Anterior cingulate cortex (tissue), 58 donors: ENCODE data around the gene PALLD.

ENCODE experiments used
- DNase-seq, 58 donors: peaks; one replicate each; lab custom pipeline; 2025; lab: John Stamatoyannopoulos, UW

PALLD gene

GRCh38 chr4:168585168-168586091 lies 88.6 kb downstream of the PALLD start:
- peak in 36 of 58 donors; percentile 1 to 47 (median 10) for DNase-seq

GRCh38 chr4:168586926-168587325 lies 90.1 kb downstream of the PALLD start:
- DNase-seq = no peak

DNA sequence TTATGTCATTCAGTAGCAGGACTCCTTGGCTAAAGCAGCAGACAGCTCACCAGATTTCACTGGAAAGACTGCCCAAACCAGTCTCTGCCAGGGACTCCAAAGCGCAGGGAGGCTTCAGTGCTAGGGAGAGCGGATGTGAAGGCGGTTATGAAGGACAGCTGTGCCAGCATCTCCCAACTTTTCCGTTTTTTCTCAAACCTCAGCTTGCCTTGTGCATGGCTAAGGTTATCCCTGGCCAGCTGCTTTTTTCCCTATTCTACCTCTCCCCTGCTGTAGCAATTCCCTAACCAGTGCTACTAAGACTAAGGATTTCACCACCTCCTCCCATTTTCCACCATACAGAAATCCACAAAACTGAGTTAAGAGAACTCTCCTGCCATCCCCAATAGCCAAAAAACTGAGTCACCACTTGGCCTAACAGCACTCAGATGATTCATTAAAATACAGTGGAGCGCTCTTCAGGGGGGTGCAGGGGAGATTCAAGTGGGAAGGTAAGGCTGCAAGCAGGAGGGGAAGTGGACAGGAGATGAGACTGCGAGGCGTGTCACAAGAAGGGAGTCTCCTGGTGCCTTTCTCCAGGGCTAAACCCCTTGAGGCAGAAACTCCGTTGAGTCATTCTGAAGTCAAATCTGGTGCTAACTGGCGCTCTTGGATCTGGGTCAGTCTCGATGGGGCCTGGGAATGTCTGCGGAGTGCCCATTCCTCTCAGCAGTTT lies 90.7 kb downstream of the PALLD start:
- no peak for DNase-seq

DNA sequence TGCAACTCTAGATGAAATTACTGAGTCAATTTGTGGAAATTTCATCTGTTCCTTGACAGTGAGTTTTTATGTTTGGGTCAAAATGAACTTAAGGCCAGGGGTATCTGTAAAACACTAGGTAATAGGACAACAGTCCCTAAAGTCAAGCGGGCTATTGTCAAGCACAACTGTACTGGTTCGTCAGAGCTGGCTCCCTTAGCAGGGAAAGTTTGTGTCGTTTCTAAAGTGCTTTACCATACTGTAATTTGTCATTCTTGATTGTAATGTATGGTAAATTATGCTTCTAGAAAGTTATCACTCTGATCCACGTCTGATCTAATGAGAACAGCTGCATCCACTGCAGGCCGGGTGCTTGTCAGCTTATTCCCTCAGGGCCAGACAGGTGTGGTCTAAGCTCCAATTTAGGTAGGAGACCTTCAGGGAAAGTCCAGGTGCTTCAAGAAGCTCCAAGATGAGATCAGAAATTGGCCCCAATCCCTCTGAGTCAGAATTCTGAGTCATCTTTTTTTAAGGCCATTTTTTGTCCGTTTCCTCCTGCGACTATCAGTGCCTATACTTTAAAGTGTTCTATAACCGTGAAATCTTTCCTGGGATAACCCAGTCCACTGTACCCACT lies 92.2 kb downstream of the PALLD start:
- DNase-seq = no peak

- DNase-seq = no peak
These were observed 95.8 kb downstream of the PALLD start for GRCh38 chr4:168592676-168593075.

GRCh38 chr4:168593399-168593798 lies 96.5 kb downstream of the PALLD start:
- DNase-seq = no peak

- DNase-seq = no peak
These were observed 97.3 kb downstream of the PALLD start for GRCh38 chr4:168594121-168594520.

DNA sequence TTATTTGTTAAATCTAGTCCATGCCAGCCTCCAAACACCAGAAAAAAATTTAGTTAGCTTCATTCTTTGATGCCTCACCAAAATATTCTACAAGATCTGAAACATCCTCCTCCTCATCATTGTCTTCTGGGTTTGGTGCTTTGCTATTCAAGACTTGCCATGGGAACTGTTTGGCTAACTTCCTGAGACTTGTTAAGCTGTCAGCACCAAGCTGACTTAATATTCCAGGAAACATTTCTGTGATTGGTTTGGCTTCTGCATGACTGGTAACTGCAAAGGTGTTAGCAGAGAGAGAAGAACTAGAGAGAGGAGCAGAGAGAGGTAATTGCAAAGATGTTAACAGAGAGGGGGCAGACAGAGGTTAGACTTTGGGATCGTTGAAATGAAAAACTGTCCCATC lies 101.3 kb downstream of the PALLD start:
- no peak for DNase-seq

DNA sequence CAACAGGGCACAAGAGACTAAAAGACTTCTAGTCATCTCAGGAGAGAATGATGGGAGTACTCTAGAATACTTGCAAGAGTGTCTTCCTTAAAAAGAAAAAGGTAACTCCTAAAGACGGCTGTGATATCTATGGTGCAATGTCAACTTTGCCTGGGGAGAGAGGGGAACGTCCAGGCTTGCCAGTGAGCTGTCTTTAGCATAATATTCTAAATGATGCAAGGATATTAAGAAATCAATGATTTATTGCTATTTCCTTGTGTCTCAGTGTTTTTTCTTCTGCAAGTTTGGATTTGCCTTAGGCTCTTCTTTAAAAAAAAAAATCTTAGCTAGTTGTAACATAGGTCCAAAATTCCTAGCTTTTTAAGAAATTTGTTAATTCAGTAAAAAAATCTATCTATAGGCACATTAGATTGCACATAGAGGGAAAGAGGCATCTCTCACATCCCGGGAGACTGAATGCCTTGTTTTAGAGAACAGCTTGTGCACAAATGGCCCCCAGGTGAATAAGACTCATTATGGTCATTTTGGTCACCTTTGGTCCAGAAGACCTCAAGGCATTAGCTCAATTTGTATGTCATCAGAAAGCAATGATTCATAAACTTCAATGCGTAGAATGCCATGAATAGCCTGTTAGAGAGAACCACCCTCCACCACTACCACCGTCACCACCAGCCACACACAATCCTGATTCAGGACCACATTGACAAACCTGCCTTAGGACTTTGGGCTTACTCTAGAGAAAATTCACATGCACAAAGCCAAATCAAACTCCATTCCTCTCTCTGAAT lies 104.1 kb downstream of the PALLD start:
- no peak for DNase-seq

GRCh38 chr4:168601899-168602298 lies 105.0 kb downstream of the PALLD start:
- DNase-seq = no peak

DNA sequence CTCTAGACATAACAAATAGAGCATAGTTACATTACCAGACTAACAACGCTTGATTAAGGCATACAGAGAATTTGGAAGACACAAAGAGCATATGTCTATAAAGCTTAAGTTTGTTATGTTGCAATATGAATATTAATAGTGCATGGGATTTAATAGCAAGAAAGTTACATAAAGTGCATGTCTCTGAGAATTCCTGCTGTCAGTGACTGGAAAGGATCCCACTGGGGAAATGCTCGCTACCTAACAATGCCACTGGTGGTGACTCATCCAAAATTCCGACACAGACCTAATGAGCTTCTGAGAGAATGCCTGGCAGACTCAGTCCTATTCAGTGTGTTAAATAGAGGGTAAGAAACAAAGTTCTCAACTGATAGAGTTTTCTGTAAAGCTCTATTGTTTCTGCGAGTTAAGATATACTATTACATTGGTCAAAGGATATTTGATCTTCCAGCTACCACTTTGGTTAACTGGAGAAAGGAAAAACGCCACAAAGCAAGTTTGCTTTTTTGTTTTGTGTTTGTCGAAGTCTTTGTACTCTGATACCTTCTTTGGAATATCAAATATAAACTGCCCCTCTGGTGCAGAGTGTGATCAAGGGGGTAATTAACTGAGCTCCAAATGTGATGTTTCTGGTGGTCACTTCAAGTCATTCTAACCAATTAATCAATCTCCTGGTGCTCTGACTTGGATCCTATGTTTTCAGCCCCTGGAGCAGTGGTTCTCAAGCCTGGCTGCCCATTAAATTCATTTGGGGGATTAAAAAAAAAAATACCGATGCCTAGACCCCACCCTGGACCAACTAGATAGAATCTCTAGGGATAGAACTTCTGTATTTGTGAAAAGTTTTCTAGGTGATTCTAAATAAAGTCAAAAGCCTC lies 107.9 kb downstream of the PALLD start:
- peak in 2 of 58 donors; percentile 12 to 32 for DNase-seq

- no peak for DNase-seq
These were observed 108.6 kb downstream of the PALLD start for GRCh38 chr4:168605411-168605810.

- no peak for DNase-seq
These were observed 110.4 kb downstream of the PALLD start for GRCh38 chr4:168607215-168607614.

DNA sequence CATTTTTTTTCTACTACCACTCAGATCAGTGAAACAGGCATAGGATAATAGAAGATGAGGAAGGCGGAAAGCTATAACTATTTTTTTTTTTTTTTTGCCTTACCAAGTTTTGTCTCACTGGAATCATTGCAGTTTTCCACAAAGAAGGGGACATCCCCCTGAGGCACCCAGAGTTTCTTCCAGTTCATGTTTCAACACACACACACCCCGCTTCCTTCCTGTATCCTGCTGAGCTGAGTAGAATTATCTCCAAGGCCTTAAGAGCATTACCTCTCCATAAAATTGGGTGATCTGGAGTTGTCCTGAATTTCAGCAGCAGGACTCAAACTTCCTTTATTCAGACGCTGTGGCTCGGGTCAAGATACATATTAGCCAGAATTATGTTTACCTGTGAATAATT lies 111.9 kb downstream of the PALLD start:
- DNase-seq = no peak

DNA sequence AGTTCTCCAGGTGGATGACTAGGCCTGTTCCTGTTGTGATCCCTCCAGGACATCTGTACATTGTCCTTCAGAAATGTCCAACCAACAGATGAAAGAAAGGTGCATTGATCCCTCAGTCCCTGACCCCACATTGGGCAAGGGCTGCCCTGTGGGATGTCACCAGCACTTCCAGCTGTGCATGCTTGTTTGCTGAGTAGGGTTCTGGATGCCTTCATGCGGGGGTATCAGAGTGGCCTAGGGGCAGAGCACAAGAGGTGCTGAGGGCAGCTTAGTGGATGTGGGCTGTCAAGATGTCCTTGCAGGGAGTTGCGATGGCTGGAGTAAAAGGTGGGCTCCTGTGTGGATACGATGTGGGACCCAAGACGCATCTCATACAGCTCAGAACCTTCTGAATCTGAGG lies 112.5 kb downstream of the PALLD start:
- no peak for DNase-seq

DNA sequence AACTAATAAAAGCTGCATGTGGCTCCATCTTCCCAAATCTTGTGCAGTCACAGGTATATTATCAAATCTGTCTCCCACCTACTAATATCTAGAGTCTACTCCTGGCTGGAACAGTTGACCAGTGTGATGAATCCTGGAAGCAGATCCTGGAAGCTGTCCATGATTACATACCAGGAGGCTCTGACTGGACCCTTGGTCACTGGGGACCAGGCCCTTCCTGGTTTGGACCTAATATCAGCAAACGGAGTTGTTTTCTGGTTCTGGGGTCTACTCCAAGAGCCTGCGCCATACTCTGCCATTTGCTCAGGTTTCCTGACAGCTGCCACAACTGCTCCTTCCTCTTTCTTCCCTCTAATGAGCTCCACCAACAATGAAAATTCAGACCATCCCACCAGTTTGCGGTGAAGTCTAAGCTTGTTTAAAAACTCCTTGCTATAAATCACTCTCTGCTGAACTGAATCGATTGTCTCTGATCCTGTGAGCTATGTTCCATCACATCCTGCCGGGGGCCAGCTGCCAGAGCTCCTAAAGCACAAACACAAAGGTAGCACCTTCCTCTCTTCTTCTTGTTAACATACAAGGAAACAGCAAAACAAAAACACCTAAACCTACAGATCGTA lies 114.2 kb downstream of the PALLD start:
- no peak for DNase-seq

DNA sequence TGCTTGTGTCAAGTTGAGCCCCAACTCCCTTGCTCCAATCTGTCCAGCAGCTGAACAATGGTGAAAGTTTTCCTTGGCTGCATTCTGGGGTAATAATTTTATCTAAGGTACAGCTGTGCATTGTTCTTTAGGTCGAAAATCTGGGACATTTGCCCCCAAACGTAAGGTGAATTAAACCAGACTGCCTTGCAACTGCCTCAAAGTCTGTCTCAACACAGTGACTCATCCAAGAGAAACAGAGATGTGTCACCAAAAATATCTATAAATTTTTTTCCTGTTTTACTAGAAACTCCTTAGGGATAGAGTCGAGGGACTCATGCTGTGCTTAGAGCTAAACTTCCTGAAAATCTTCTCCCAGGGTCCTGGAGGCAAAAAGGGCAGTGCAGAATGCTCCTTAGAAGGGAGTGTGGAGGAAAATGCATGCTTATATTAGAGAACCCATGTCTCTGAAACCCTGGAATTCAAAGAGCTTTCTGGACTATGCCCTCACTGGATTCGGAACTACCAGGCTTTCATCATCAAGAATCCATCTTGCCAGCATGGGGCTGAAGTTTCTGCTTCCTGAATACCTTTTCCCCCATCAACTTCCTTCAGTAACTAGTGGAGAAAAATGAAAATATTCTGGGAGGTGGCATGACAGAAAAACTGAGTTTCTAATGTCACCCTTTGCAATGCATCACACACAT lies 115.7 kb downstream of the PALLD start:
- DNase-seq = no peak

GRCh38 chr4:168613869-168614268 lies 117.0 kb downstream of the PALLD start:
- DNase-seq = no peak
